Activated T-cell treated with anti-CD3 and anti-CD28 coated beads, Interleukin-2, amount 50 U/mL, for 48 hours (primary cell): ENCODE results near the gene DPH7.
"Not testable (repeated sequence)": the region's sequence is repeated elsewhere in the genome, so short reads cannot be mapped to it uniquely, and the experiment has no call there.

Source experiments
- DNase-seq, 2 experiments: peaks; one replicate each; pipeline ENCODE4 v3.0.0-alpha.2; 2020

DPH7 gene

DNA sequence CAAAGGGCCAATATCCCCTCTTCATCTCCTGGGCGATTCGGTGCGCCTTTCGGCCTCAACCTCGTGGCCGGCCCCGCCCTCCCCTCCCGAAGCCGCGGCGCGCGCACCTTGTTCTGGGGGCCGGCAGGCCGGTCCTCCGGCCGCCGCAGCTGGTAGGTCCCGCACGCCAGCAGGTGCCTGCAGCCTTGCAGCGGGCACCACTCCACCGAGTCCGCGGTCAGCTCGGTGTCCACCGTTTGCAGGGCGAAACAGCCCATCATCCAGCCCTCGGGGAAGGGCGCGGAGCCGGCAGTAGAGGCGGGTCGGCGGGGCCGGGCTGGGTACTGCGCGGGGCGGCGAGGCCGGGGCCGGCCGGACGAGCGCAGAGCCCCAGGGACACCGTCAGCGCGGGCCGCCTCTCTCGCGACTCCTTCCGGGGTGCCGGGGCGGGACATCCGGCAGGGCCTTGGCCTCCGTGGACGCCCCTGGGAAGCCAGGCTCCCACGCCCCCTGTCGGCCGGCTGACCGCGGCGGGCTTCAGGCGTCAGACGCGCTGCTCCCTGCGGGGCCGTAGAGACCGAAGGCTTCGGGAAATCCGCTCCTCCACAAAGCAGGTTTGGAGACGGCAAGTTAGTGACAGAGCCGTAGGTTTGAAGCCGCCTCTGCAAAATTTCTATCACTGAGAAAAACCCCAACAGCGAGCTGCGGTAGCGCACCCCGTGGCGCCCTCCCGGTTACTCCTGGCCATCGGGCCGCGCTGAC, at the start of gene DPH7:
Gene DPH7 (minus strand): TSS at position 408 of the 741 bp plus-strand sequence. CDS start 148 bp downstream, at position 260.
- peak; percentile 97 to 98 for DNase-seq

DNA sequence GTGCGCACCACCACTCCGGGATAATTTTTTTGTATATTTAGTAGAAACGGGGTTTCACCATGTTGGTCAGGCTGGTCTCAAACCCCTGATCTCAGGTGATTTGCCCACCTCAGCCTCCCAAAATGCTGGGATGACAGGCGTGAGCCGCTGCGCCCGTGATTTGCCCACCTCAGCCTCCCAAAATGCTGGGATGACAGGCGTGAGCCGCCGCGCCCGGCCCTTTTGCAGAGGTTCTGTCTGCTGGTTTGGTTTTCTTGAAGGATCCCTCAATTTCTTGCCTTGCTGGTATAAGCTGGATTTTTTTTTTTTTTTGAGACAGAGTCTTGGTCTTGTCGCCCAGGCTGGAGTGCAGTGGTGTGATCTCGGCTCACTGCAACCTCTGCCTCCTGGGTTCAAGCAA, 48.7 kb upstream of the DPH7 start:
- DNase-seq = not testable (repeated sequence)

DNA sequence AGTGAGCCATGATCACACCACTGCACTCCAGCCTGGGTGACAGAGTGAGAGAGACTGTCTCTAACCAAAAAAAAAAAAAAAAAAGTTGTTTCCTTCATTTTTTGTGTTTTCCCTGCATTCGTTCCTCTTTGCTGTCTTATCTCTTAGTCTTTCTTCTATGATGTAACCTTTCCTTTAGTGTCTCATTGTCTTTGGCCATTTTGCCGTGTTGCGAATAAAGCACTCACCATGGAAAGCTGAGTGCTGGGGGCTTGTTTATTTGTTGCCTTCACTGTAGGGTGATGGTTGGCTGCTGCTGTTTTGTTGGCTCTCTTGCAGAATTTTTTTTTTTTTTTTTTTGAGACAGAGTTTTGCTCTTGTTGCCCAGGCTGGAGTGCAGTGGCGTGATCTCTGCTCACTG, 47.7 kb upstream of the DPH7 start:
- no peak for DNase-seq

DNA sequence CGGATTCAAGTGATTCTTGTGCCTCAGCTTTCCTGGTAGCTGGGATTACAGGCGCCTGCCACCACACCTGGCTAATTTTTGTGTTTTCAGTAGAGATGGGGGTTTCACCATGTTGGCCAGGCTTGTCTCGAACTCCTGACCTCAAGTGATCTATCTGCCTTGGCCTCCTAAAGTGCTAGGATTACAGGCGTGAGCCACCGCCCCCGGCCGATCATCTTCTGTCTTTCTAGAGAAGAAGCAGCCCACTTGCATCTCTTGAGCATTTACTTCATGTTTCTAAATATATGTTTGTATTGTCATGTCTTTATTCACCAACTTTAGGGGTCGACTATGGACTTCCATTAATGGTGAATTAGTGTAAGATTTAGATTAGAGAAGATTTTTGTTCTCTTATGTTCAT, 43.5 kb upstream of the DPH7 start:
- DNase-seq = not testable (repeated sequence)

DNA sequence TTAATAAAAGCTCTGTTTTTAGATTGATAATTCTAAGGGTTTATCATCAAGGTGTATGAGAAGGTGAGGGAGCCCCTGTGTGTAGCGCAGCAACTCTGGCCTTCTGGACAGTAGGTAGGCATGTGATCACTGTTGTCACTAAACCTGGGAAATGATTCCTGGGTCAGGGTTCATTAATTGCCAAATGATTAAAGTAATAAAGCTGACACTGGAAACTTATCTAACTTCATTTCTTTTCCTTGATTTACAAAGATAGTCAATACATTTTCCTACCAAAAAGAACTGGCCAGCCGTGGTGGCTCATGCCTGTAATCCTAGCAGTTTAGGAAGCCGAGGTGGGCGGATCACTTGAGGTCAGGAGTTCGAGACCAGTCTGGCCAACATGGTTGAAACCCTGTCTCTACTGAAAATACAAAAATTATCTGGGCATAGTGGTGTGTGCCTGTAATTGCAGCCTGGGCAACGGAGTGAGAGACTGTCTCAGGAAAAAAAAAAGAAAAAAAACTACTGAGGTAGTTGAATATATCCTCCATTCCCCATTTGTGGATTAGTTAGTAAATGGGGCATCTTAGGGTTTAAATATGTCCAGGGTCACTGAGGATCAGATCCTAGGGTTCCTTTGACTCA, 42.5 kb upstream of the DPH7 start:
- peak in 1 of 2 experiments; percentile 48 for DNase-seq

DNA sequence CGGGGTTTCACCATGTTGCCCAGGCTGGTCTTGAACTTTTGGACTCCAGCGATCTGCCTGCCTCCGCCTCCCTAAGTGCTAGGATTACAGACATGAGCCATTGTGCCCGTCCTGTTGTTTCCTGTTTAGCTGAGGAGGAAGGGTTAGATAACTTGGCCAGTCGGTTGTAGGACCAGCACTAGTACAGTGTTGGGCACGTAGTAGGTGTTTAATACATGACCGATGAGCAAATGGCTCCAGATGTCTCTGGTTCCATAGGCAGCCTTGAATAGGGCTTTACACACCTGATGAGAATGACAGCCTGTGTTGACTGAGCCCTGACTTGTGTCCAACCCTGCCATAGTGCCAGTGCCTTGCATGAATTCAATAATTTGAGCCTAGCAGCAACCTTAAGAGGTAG, 41.9 kb upstream of the DPH7 start:
- no peak for DNase-seq

DNA sequence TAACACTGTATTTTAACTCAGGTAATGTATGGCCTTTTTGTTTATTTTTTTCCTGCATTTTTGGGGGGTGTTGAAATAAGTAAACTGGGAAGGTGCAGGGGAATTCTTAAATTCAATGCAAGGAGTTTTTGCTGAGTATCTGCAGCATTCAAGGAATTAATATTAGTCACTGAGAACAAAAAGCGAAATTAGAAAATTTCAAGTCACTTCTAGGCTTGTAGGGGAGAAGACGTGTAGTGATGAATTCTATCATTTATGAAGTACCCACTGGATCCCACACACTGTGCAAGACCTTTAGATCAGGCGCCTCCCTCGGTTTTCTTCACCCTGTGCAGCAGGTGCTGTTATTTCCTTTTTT, 41.3 kb upstream of the DPH7 start:
- DNase-seq = no peak

DNA sequence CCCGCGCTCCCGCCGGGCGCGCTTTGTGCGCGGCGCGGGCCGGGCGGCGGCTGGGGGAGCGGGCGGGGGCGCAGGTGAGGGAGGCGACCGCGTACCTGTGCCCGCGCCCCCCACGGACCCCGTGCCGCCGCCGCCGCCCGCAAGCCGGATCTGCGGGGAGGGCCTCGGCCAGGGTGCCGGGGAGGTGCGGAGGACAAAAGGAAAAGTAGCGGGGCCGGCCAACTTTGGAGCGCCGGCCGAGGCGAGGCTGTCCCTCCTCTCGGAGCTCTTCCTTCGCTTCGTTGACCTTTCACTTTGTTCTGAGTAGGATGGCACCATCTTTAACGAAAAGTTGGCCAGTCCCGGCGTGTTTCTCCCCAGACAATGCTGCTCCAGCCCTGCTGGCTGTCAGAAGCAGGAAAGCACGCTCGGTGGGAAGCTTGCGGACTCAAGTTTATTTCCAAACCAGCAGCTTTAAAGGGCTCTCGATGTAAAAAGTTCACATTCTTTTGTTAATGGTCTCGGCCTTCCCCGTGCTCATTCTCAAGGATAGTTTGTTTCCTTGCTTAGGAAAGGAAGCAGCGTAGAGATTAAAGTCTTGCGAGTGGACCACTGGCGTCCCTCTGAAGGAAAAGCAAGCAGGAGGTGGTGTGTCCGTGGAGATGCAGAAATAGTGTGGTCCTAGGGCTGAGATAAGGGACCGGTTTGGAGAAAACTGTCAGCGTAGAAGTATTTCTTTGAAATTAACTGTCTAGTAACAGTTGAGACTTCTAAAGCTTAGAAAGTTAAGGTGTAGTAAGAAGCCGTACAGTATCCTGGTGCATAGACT, 40.7 kb upstream of the DPH7 start:
- DNase-seq = peak; percentile 53 to 61

DNA sequence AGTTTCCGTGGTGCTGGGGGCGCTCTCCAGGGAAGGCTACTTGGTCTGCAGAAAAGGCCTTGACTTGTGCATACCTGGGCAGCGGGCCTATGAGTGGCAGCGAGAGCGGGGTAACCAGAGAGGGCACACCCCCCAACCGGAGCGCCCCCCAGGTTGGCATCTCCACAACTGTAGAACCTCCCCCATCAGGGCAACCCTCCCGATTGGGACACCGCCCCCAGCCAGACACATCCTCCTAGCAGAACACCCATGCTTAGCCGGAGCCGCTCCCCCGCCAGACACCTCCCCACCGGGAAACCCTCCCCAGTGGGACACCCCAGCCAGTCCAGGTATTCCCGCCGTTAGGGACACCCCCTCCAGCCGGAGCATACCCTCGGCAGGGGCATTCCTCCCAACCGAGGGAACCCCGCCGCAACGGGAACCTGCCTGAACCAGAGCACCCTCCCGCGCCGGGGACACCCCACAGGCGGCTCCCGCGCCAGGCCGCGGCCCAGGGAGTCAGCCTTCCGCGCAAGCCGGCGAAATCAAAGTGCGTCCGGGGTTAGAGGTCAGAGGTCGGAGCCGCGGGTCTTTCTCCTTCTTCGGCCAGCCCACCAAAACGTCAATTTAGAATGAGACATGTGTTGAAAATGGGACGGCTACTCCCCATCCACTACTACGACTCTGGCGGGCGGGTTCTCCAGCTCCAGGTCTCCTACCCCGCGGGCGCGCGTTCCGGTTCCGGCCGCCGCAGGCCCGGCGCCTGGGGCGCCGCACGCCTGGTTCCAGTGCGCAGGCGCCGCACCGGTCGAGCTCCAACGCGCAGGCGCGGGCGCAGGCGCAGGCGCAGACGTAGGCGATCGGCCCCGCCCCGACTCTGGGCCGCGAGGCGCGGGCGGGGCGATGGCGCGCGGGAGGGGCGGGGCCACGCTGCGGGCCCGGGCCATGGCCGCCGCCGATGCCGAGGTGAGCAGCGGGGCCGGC, 39.7 kb upstream of the DPH7 start, which contains the start of gene EHMT1:
Gene EHMT1 (plus strand): TSS at position 901 of the 963 bp plus-strand sequence. CDS start 24 bp downstream, at position 925.
- peak; percentile 93 to 94 for DNase-seq

DNA sequence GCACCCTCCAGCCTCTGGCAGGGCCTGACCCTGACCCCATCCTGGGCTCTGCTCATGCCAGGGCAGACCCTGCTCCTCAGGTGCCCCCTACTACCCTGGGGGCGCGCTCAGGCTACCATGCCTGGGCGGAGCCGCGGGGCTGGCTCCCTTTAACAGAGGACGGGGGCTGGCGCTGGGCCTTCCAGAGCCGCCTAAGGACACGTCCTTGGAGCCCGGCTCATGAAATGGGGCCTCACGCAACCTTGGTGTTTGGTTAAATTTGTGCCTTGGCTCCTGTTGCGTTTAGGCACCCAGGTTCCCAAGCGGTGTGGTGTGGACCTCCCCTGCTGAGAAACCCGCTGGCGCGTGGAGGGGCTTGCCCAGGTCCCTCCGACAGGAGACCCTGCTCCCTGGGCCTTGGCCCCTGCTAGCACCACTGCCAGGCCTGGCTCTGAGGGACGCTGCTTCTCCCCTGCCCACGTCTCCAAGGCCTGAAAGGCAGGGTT, 36.7 kb upstream of the DPH7 start:
- DNase-seq = no peak

DNA sequence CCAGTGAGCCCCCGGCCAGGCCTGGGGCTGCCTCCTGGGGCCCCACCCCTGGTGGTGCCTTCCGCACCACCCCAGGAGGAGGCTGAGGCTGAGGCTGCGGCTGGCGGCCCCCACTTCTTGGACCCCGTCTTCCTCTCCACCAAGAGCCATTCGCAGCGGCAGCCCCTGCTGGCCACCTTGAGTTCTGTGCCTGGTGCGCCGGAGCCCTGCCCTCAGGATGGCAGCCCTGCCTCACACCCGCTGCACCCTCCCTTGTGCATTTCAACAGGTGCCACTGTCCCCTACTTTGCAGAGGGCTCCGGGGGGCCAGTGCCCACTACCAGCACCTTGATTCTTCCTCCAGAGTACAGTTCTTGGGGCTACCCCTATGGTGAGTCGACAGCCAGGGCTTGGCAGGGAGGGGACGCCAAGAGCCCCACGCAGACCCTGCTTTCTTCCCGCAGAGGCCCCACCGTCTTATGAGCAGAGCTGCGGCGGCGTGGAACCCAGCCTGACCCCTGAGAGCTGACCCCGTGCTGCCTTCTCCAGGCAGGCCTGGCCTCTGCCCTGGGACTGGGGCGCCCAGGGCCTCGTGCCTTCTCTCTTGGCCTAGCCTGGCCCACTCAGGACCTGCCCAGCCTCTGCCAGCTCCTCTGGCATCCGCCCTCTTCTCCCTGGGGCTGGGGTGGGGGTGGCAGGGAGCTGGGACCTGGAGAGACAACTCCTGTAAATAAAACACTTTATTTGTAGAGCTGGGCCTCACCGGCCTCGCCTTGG, 36.1 kb upstream of the DPH7 start:
- no peak for DNase-seq

DNA sequence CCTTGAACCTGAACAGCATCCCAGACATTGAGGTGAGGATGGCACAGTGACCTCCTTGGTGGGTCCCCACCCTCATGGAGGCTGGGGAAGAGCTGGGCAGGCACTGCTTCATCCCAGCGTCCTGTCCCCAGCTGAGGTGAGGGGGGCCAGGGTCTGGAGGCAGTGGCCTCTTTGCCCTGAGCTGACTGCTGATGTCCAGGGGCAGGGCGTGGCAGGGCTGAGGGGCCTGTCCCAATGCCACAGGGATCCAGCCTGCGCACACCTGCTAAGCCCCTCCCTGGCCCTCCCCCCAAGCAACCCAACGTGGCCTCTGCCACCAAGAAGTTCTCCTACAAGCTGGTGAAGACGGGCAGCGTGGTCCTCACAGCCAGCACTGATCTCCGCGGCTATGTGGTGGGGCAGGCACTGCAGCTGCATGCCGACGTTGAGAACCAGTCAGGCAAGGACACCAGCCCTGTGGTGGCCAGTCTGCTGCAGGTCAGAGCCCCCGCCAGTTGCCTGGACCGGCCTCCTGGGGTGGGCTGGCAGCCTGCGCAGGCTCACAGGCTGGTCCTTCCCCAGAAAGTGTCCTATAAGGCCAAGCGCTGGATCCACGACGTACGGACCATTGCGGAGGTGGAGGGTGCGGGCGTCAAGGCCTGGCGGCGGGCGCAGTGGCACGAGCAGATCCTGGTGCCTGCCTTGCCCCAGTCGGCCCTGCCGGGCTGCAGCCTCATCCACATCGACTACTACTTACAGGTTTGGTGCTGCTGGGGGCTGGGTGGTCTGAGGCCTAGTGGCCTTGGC, 35.2 kb upstream of the DPH7 start:
- DNase-seq = no peak

DNA sequence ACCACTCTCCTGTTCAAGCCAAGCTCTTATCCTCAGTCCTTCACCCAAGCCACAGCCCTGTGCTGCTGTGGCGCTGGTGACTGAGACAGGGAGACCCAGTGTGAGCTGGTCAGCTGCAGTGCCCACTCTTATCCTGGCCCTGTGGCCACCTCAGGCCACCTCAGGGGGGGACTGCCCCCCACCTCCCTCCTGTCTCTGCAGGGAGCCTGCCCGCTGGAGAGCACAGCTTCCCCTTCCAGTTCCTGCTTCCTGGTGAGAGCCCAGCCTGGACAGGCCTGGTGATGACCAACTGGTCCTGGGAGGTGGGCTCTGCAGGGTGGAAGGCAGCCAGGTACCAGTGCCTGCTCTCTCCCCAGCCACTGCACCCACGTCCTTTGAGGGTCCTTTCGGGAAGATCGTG, 34.5 kb upstream of the DPH7 start:
- DNase-seq = no peak

DNA sequence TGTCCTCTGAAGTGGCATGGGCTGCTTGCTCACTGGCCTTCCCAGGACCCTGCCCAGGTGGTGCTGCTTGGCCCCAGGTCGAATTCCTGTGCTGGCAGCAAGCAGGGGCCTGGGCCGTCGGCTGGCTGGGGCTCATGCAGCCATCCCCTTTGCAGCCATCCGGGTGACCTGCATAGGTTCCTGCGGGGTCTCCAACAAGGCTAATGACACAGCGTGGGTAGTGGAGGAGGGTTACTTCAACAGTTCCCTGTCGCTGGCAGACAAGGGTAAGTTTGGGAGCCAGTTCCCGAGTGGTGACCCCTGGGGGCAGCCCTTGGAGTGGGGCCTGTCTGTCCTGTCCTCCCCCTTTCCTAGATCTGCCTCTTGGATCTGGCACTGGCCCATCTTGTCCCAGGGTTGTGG, 34.0 kb upstream of the DPH7 start:
- no peak for DNase-seq

DNA sequence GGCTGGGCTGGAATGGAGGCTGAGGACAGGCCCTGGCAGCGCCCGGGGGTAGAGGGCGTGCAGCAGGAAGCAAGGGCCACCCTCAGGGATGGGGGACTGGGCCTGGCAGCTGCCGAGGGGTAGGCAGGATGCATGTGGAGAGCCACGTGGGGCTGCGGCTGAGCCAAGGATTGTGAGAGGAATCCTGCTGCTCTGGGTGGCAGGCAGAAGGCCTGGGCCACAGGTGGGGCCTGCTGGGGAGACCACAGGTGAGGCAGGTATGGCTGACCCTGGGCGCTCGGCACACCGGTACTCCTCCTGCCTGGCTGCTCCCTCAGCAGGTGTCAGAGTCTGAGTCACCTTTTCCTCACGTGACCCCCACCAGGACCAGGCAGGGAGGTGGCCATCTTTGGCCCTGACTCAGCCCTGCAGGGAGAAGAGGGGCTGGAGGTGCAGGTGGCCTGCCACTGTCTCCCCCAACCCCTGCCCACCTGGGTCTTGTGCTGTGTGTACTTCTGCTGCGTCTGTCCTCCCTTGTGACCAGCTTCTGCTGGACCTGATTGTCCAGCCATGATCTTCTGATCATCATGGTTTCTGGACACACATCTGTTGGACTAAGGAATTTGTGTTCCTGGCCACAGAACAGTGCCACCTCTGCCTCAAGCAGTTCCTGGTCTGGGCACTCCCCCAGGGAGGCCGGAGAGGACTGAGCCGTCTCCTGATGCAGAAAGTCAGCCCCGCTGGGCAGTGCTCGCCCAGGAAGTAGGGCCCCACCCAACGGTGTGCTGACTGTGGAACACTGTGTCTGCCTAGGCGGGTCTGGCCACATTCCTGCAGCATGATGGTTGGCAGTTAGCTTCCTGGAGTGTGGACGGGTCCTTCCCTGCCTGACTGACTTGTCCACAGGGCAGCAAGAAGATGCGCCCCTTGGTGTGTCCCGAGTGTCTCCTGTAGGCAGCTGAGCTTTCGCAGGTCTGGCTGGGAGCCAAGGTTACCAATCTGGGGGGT, 33.2 kb upstream of the DPH7 start:
- peak; percentile 46 to 58 for DNase-seq

DNA sequence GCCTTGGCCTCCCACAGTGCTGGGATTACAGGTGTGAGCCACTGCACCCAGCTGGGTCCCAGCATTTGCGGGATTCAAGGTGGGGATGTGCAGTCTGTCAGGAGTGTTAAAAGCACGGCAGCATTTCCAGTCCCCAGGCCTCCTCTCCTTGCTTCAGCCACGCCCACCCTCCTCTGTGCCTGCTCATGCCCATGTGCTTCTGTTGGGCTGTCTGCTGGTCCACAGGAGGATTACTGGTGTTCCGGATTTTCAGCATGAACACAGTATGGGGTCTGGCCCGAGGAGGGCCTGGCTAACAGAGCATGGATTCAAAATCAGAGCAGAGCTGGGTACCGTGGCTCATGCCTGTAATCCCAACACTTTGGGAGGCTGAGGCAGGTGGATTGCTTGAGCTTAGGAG, 32.2 kb upstream of the DPH7 start:
- no peak for DNase-seq

DNA sequence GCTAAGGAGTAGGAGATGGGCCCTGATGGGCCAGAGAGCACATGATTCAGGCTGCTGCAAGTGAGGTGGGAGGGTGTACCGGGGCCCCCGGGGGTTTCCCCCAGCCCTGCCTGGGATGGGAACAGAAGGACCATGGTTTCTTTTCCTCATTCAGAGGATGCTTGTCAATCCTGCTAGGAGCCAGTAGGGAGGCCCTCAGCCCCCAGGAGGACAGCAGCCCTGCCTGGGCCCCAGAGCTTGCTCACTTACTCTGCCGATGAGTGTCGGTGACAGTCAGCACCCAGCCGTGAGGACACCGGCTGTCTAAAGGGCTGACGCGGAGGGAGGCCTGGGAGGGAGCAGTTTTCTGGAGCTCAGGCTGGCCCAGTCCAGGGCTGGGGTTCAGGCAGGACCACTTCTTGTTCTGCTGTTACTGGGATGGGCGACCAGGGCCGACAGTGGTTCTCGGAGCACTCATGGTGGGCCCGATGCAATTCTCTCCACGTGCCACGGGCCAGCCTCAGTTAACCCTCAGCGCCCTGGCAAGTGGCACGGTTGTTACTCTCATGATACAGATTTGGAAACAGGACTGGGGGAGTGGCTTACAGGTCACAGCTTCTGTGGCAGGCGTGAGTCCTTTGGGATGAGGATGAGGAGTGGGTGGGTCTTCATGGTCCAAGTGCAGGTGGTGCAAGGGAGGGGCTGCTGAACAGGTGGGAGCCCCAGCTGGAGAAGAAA, 28.6 kb upstream of the DPH7 start:
- no peak for DNase-seq

DNA sequence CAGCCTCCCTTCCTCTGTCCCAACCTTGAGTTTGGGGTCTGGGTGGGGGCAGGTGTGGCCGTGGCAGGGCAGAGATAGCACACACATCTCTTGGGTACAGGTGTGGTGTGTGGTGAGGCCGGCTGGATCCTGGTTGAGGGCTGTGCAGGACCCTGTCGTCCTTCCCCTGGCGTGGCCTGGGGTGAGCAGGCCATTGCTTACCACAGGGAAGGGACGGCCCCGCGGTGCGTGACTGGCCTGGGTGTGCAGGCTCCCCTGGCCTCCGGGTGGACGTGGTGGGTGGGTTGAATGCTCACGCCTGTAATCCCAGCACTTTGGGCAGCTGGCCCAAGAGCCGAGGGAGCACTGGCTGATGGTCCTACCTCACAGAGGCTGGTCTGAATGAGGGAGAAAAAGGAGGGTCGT, 28.0 kb upstream of the DPH7 start:
- DNase-seq = no peak
